Measurements from ENCODE around the gene ADARB2. TPM values are rescaled to one million over a fixed set of nuclear protein-coding genes. Genes with fewer than 3 reads are reported as not detected.

ADARB2 gene
- total and polyA plus RNA-seq, 2 experiments from 2014 or later = 2.0 to 5.0 TPM

DNA sequence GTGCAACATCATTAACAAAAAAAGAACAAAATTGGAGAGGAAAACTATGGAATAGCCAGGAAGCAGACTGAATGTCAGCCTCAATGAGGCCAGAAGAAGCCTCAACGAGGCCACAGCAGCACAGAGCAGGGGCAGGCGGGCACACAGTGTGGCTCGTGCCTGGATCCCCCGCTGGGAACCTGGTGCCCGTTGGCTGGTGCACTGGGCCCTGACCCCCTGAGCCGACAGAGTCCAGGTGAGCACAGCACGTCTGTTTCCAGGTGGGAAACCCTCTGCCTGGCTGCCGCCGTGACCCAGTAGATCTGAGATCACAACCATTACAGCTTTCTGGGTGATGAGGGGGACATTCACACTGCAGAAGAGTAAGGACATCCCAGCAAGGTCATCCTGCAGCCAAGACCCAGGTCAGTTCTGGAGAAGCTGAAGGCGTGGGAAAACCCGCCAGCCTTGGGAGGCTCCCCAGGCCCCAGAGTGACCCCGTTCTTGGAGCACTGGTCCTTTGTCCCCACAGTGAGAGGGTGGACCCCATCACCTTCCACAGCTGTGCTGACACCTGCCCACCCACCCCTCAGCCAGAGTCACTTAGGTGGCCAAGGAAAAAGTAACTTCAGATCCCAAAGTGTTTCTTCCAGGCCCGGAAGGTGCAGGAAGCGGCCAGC is 222.1 kb downstream of the ADARB2 start (continued):
- TF ChIP-seq, protein P1, sequence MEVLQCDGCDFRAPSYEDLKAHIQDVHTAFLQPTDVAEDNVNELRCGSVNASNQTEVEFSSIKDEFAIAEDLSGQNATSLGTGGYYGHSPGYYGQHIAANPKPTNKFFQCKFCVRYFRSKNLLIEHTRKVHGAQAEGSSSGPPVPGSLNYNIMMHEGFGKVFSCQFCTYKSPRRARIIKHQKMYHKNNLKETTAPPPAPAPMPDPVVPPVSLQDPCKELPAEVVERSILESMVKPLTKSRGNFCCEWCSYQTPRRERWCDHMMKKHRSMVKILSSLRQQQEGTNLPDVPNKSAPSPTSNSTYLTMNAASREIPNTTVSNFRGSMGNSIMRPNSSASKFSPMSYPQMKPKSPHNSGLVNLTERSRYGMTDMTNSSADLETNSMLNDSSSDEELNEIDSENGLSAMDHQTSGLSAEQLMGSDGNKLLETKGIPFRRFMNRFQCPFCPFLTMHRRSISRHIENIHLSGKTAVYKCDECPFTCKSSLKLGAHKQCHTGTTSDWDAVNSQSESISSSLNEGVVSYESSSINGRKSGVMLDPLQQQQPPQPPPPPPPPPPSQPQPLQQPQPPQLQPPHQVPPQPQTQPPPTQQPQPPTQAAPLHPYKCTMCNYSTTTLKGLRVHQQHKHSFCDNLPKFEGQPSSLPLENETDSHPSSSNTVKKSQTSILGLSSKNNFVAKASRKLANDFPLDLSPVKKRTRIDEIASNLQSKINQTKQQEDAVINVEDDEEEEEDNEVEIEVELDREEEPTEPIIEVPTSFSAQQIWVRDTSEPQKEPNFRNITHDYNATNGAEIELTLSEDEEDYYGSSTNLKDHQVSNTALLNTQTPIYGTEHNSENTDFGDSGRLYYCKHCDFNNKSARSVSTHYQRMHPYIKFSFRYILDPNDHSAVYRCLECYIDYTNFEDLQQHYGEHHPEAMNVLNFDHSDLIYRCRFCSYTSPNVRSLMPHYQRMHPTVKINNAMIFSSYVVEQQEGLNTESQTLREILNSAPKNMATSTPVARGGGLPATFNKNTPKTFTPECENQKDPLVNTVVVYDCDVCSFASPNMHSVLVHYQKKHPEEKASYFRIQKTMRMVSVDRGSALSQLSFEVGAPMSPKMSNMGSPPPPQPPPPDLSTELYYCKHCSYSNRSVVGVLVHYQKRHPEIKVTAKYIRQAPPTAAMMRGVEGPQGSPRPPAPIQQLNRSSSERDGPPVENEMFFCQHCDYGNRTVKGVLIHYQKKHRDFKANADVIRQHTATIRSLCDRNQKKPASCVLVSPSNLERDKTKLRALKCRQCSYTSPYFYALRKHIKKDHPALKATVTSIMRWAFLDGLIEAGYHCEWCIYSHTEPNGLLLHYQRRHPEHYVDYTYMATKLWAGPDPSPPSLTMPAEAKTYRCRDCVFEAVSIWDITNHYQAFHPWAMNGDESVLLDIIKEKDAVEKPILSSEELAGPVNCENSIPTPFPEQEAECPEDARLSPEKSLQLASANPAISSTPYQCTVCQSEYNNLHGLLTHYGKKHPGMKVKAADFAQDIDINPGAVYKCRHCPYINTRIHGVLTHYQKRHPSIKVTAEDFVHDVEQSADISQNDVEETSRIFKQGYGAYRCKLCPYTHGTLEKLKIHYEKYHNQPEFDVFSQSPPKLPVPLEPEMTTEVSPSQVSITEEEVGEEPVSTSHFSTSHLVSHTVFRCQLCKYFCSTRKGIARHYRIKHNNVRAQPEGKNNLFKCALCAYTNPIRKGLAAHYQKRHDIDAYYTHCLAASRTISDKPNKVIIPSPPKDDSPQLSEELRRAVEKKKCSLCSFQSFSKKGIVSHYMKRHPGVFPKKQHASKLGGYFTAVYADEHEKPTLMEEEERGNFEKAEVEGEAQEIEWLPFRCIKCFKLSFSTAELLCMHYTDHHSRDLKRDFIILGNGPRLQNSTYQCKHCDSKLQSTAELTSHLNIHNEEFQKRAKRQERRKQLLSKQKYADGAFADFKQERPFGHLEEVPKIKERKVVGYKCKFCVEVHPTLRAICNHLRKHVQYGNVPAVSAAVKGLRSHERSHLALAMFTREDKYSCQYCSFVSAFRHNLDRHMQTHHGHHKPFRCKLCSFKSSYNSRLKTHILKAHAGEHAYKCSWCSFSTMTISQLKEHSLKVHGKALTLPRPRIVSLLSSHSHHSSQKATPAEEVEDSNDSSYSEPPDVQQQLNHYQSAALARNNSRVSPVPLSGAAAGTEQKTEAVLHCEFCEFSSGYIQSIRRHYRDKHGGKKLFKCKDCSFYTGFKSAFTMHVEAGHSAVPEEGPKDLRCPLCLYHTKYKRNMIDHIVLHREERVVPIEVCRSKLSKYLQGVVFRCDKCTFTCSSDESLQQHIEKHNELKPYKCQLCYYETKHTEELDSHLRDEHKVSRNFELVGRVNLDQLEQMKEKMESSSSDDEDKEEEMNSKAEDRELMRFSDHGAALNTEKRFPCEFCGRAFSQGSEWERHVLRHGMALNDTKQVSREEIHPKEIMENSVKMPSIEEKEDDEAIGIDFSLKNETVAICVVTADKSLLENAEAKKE (CRISPR knock-in tag; IDR thresholded peaks at IDR 0.05) = no peak
- TF ChIP-seq ZNF331 (CRISPR knock-in tag; IDR thresholded peaks at IDR 0.05; ENCODE audit: low read depth) = no peak
- no peak for TF ChIP-seq STAT1 (IDR thresholded peaks at IDR 0.05; ENCODE audit: unreplicated experiment)
- no peak for TF ChIP-seq EZH2 (IDR thresholded peaks at IDR 0.05; ENCODE audit: low read depth, unreplicated experiment)
- no peak for TF ChIP-seq ZNF114 (CRISPR knock-in tag; IDR thresholded peaks at IDR 0.05)
- TF ChIP-seq, protein P2, sequence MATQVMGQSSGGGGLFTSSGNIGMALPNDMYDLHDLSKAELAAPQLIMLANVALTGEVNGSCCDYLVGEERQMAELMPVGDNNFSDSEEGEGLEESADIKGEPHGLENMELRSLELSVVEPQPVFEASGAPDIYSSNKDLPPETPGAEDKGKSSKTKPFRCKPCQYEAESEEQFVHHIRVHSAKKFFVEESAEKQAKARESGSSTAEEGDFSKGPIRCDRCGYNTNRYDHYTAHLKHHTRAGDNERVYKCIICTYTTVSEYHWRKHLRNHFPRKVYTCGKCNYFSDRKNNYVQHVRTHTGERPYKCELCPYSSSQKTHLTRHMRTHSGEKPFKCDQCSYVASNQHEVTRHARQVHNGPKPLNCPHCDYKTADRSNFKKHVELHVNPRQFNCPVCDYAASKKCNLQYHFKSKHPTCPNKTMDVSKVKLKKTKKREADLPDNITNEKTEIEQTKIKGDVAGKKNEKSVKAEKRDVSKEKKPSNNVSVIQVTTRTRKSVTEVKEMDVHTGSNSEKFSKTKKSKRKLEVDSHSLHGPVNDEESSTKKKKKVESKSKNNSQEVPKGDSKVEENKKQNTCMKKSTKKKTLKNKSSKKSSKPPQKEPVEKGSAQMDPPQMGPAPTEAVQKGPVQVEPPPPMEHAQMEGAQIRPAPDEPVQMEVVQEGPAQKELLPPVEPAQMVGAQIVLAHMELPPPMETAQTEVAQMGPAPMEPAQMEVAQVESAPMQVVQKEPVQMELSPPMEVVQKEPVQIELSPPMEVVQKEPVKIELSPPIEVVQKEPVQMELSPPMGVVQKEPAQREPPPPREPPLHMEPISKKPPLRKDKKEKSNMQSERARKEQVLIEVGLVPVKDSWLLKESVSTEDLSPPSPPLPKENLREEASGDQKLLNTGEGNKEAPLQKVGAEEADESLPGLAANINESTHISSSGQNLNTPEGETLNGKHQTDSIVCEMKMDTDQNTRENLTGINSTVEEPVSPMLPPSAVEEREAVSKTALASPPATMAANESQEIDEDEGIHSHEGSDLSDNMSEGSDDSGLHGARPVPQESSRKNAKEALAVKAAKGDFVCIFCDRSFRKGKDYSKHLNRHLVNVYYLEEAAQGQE (IDR thresholded peaks at IDR 0.05; ENCODE audit: unreplicated experiment) = no peak
- no peak for TF ChIP-seq NANOG (IDR thresholded peaks at IDR 0.05; ENCODE audit: borderline replicate concordance)
- no peak for TF ChIP-seq POLR2AphosphoS5 (IDR thresholded peaks at IDR 0.05; ENCODE audit: low read depth)
- TF ChIP-seq EZH2phosphoT487 (IDR thresholded peaks at IDR 0.05; ENCODE audit: unreplicated experiment) = no peak
- TF ChIP-seq, protein P3, sequence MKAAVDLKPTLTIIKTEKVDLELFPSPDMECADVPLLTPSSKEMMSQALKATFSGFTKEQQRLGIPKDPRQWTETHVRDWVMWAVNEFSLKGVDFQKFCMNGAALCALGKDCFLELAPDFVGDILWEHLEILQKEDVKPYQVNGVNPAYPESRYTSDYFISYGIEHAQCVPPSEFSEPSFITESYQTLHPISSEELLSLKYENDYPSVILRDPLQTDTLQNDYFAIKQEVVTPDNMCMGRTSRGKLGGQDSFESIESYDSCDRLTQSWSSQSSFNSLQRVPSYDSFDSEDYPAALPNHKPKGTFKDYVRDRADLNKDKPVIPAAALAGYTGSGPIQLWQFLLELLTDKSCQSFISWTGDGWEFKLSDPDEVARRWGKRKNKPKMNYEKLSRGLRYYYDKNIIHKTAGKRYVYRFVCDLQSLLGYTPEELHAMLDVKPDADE (IDR thresholded peaks at IDR 0.05) = no peak
